Fibroblast of lung (primary cell): ENCODE measurements around the gene LMAN1.

Experiments used
- EZH2 ChIP-seq: IDR thresholded peaks from 2 replicates; pipeline ENCODE4 v1.5.1; 2012; ENCODE audit warnings: low read length, control low read depth, mild to moderate bottlenecking; ENCODE audit errors: missing control alignments
- TF ChIP-seq, protein P1 (sequence below), 2 donors: IDR thresholded peaks in 1 of 2; conservative IDR thresholded peaks in 1 of 2; 1 replicate in 1 of 2; 2 replicates in 1 of 2; pipeline ENCODE4 v1.5.1; 2011 to 2012; ENCODE audit warnings: low read length in 2 of 2, control low read depth in 1 of 2, inconsistent platforms in 1 of 2, low read depth in 1 of 2, mild to moderate bottlenecking in 1 of 2

DNA sequence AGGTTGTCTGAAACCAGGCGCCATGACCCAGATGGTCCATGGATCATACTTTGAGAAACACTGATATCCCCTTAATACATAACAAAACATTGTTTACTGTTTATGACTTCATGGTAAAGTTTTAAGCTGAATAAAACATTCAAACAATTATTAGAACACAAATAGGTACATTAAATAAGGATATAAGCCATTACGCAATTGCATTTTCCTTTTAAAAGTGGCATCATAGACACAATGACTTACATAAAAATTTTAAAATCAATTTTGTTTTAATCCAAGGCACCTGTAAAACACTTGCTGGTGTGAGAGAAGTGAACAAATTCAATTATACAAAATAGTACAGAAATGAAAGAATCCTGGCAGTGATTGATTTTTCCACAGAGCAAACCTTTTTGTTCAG lies 30.4 kb downstream of the LMAN1 start:
- TF ChIP-seq EZH2, result no peak
- TF ChIP-seq, protein P1, sequence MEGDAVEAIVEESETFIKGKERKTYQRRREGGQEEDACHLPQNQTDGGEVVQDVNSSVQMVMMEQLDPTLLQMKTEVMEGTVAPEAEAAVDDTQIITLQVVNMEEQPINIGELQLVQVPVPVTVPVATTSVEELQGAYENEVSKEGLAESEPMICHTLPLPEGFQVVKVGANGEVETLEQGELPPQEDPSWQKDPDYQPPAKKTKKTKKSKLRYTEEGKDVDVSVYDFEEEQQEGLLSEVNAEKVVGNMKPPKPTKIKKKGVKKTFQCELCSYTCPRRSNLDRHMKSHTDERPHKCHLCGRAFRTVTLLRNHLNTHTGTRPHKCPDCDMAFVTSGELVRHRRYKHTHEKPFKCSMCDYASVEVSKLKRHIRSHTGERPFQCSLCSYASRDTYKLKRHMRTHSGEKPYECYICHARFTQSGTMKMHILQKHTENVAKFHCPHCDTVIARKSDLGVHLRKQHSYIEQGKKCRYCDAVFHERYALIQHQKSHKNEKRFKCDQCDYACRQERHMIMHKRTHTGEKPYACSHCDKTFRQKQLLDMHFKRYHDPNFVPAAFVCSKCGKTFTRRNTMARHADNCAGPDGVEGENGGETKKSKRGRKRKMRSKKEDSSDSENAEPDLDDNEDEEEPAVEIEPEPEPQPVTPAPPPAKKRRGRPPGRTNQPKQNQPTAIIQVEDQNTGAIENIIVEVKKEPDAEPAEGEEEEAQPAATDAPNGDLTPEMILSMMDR (conservative IDR thresholded peaks at IDR 0.05 in 1 of 2, IDR thresholded peaks at IDR 0.05 in 1 of 2; ENCODE audit: low read depth in 1 of 2, low read length in 2 of 2), result no peak
